ENCODE measurements around the gene DSTN.

DNA sequence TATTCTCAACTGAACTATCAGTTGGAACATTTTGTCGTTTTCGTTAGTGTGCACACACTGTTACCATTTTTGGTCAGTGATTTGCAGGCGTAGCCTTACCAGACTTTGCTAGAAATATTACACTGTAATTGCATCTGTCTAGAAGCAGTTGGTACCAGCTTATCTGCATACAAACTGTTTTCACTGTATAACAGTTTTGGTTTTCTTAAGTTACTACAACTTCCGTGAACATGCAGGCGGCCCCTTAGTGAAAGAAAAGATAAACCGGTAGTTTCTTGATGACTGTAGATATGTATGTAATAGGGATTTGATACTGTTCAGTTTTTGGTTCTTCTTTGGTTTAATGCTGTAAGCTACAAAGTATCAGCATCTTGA lies 1.3 kb downstream of the DSTN start:
- TF ChIP-seq, protein P1, sequence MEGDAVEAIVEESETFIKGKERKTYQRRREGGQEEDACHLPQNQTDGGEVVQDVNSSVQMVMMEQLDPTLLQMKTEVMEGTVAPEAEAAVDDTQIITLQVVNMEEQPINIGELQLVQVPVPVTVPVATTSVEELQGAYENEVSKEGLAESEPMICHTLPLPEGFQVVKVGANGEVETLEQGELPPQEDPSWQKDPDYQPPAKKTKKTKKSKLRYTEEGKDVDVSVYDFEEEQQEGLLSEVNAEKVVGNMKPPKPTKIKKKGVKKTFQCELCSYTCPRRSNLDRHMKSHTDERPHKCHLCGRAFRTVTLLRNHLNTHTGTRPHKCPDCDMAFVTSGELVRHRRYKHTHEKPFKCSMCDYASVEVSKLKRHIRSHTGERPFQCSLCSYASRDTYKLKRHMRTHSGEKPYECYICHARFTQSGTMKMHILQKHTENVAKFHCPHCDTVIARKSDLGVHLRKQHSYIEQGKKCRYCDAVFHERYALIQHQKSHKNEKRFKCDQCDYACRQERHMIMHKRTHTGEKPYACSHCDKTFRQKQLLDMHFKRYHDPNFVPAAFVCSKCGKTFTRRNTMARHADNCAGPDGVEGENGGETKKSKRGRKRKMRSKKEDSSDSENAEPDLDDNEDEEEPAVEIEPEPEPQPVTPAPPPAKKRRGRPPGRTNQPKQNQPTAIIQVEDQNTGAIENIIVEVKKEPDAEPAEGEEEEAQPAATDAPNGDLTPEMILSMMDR (conservative IDR thresholded peaks at IDR 0.05; ENCODE audit: low read depth, low read length), result no peak
- TF ChIP-seq MXI1 (IDR thresholded peaks at IDR 0.05; ENCODE audit: borderline replicate concordance, low read depth, low read length), result no peak
- no peak; the same call in 1 of the 2 replicates for TF ChIP-seq RAD21 (IDR thresholded peaks at IDR 0.05; ENCODE audit: low read length)
- TF ChIP-seq, protein P2, sequence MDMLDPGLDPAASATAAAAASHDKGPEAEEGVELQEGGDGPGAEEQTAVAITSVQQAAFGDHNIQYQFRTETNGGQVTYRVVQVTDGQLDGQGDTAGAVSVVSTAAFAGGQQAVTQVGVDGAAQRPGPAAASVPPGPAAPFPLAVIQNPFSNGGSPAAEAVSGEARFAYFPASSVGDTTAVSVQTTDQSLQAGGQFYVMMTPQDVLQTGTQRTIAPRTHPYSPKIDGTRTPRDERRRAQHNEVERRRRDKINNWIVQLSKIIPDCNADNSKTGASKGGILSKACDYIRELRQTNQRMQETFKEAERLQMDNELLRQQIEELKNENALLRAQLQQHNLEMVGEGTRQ (IDR thresholded peaks at IDR 0.05; ENCODE audit: low read depth, low read length), result no peak
